ENCODE data around the gene GPS1. TPM values are rescaled to one million over a fixed set of nuclear protein-coding genes. Genes with fewer than 3 reads are reported as not detected.

GPS1 gene
- total and polyA plus RNA-seq, 4 donors: 53.9 to 66.3 (median 58.8) TPM

DNA sequence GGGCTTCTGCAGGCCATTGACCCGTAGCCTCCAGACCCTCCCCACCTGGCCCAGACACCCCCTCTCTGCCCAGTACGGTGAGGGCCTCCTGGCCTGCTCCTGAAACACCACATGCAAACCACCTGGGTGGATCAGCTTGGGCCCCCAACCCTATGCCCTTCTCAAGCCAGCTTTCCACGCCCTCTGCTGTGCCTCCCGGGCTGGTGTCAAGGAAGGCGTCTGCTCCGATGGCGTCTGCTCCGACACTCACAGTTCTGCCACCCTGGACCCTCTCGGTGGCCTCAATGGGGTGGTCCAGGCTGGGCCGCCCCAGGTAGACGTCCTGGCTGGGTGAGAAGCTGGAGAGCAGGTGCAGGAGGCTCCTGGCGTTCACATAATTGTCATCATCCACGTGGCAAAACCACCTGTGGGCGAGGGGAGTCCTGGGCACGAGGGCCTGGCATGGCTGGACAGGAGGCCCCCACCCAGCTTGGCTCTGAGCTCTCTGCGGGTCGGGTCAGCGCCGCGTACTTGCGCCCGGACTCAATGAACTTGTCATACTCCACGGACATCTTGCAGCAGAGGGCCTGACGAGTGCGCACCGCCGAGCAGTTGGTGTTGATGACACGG lies 1.4 kb upstream of the GPS1 start:
- 86% methylated on average over 28 of the region's 28 CpGs for WGBS
- H3K4me3 ChIP-seq (ENCODE audit: low read depth in 1 of 3, low read length in 3 of 3): peak overlapping the region in 2 of 3 donors; percentile 58 to 94
- no peak for TF ChIP-seq SP1 (IDR thresholded peaks at IDR 0.05)
- no peak for TF ChIP-seq EGR1 (IDR thresholded peaks at IDR 0.05; ENCODE audit: low read depth in 2 of 2)
- peaks cover 4 to 11% (median 6%) of the 10 kb centered on the region in 4 donors for H3K36me3 ChIP-seq (ENCODE audit: control insufficient read depth in 4 of 4, insufficient read depth in 3 of 4, low read depth in 1 of 4, low read length in 3 of 4)
- no peaks in the 10 kb centered on the region for H3K27me3 ChIP-seq (ENCODE audit: control insufficient read depth in 4 of 4, insufficient read depth in 4 of 4, low read length in 3 of 4)
- no peak overlapping the region for H3K27ac ChIP-seq (ENCODE audit: low read depth in 1 of 2, low read length in 2 of 2)
- peaks cover 23 to 73% (median 59%) of the 10 kb centered on the region in 4 donors for H3K4me1 ChIP-seq (ENCODE audit: control insufficient read depth in 4 of 4, insufficient read depth in 4 of 4, low read length in 3 of 4)
- no peak for DNase-seq (ENCODE audit: low spot score)
- H3K9ac ChIP-seq (ENCODE audit: low read depth in 1 of 2, low read length in 2 of 2): no peak overlapping the region
- no peaks in the 10 kb centered on the region for H3K9me3 ChIP-seq (ENCODE audit: control insufficient read depth in 4 of 4, low read length in 3 of 4)

DNA sequence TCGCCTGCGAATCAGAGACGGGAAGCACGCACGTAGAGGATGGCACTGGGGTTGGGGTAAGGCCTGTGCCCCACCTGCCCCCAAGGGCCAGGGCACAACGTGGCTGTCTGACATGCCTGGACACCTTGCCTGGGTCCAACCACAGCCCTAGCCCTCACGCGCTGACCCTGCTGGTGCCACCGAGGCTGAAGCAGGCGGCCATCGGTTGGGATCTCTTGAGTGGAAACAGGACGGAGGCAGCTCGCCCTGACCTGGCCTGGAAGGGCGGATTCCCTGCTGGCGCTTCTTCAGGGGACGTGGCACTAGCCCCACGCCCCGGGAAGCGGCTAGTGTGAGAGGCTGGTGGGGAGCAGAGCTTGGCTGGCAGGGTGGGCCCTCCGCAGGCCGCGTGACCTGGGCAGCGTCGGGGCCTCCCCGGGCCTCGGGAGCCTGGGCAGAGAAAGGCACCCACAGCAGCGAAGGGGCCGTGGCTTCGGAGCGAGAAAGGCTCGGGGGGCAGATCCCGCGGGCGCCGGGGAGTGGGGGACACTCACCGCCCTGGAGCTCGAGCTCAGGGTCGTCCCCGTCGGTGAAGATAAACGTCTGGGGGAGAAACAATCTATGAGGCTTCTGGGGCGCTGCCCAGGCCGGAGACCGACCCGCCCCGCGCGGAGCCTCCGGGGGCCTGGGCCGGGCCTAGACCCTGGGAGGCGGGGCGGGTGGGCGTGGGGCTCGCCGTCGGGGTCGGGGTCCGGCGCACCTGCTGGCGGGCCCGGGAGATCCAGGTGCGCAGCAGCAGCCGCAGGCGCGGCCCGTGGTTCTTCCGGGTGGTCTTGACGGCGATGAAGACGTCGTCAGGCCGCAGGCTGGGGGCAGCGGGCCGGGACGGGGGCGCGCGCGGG lies 697 bp upstream of the GPS1 start:
- no peak for DNase-seq (ENCODE audit: low spot score)
- Histone ChIP-seq H3K4me3 (ENCODE audit: low read depth in 1 of 3, low read length in 3 of 3) (peak overlapping the region; percentile 45 to 94 (median 58)), H3K27me3 (ENCODE audit: control insufficient read depth in 4 of 4, insufficient read depth in 4 of 4, low read length in 3 of 4) (no peaks in the 10 kb centered on the region), H3K9me3 (ENCODE audit: control insufficient read depth in 4 of 4, low read length in 3 of 4) (no peaks in the 10 kb centered on the region), H3K36me3 (ENCODE audit: control insufficient read depth in 4 of 4, insufficient read depth in 3 of 4, low read depth in 1 of 4, low read length in 3 of 4) (peaks cover 4 to 13% (median 9%) of the 10 kb centered on the region in 4 donors), H3K9ac (ENCODE audit: low read depth in 1 of 2, low read length in 2 of 2) (peak overlapping the region in 1 of 2 donors; percentile 49), H3K4me1 (ENCODE audit: control insufficient read depth in 4 of 4, insufficient read depth in 4 of 4, low read length in 3 of 4) (peaks cover 23 to 71% (median 58%) of the 10 kb centered on the region in 4 donors), H3K27ac (ENCODE audit: low read depth in 1 of 2, low read length in 2 of 2) (peak overlapping the region; percentile 34 to 60)
- WGBS: 10% methylated on average over 79 of the region's 79 CpGs
- TF ChIP-seq GABPA (IDR thresholded peaks at IDR 0.05 in 1 of 2, conservative IDR thresholded peaks at IDR 0.05 in 1 of 2): peak in 1 of 2 donors; percentile 11
- no peak for TF ChIP-seq FOXA2 (IDR thresholded peaks at IDR 0.05)

DNA sequence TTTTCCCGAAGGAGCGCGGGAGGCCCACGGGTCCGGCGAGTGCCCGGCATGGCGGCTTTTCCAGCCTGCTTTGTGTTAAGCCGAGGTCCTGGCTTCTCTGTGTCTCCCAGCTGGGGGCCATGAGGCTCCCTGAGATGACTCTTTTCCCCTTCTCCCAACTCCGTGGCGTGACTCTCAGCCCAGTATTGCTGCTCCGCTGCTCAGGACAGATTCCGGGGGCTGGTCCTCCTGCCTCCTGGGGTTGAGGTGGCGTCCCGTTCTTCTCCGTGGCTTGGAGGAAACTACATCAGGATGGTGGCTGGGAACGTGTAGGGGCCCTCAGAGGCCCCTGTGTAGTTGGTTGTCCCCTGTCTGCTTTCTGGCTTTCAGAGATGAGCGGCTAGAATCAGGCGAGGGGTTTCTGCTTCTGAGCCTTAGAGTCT lies 951 bp downstream of the GPS1 start:
- no peak for DNase-seq (ENCODE audit: low spot score)
- peak overlapping the region in 1 of 2 donors; percentile 43 for H3K9ac ChIP-seq (ENCODE audit: low read depth in 1 of 2, low read length in 2 of 2)
- H3K9me3 ChIP-seq (ENCODE audit: control insufficient read depth in 4 of 4, low read length in 3 of 4): no peaks in the 10 kb centered on the region
- no peak overlapping the region for H3K27ac ChIP-seq (ENCODE audit: low read depth in 1 of 2, low read length in 2 of 2)
- TF ChIP-seq FOXA1 (IDR thresholded peaks at IDR 0.05) (no peak), HNF4A (conservative IDR thresholded peaks at IDR 0.05) (no peak), RXRA (IDR thresholded peaks at IDR 0.05) (no peak), RAD21 (IDR thresholded peaks at IDR 0.05) (no peak), HNF4G (IDR thresholded peaks at IDR 0.05) (no peak), TAF1 (conservative IDR thresholded peaks at IDR 0.05) (no peak), GABPA (IDR thresholded peaks at IDR 0.05 in 1 of 2, conservative IDR thresholded peaks at IDR 0.05 in 1 of 2) (no peak), YY1 (IDR thresholded peaks at IDR 0.05) (no peak), JUND (IDR thresholded peaks at IDR 0.05) (no peak), EGR1 (IDR thresholded peaks at IDR 0.05; ENCODE audit: low read depth in 2 of 2) (no peak), NR2F2 (IDR thresholded peaks at IDR 0.05) (no peak), SP1 (IDR thresholded peaks at IDR 0.05) (no peak), FOXA2 (IDR thresholded peaks at IDR 0.05) (no peak)
- TF ChIP-seq, protein P1, sequence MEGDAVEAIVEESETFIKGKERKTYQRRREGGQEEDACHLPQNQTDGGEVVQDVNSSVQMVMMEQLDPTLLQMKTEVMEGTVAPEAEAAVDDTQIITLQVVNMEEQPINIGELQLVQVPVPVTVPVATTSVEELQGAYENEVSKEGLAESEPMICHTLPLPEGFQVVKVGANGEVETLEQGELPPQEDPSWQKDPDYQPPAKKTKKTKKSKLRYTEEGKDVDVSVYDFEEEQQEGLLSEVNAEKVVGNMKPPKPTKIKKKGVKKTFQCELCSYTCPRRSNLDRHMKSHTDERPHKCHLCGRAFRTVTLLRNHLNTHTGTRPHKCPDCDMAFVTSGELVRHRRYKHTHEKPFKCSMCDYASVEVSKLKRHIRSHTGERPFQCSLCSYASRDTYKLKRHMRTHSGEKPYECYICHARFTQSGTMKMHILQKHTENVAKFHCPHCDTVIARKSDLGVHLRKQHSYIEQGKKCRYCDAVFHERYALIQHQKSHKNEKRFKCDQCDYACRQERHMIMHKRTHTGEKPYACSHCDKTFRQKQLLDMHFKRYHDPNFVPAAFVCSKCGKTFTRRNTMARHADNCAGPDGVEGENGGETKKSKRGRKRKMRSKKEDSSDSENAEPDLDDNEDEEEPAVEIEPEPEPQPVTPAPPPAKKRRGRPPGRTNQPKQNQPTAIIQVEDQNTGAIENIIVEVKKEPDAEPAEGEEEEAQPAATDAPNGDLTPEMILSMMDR (IDR thresholded peaks at IDR 0.05; ENCODE audit: low read depth, low read length, missing input control): no peak
- TF ChIP-seq, protein P2, sequence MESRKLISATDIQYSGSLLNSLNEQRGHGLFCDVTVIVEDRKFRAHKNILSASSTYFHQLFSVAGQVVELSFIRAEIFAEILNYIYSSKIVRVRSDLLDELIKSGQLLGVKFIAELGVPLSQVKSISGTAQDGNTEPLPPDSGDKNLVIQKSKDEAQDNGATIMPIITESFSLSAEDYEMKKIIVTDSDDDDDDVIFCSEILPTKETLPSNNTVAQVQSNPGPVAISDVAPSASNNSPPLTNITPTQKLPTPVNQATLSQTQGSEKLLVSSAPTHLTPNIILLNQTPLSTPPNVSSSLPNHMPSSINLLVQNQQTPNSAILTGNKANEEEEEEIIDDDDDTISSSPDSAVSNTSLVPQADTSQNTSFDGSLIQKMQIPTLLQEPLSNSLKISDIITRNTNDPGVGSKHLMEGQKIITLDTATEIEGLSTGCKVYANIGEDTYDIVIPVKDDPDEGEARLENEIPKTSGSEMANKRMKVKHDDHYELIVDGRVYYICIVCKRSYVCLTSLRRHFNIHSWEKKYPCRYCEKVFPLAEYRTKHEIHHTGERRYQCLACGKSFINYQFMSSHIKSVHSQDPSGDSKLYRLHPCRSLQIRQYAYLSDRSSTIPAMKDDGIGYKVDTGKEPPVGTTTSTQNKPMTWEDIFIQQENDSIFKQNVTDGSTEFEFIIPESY (IDR thresholded peaks at IDR 0.05): no peak
- TF ChIP-seq, protein P3, sequence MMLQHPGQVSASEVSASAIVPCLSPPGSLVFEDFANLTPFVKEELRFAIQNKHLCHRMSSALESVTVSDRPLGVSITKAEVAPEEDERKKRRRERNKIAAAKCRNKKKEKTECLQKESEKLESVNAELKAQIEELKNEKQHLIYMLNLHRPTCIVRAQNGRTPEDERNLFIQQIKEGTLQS (IDR thresholded peaks at IDR 0.05): no peak
- TF ChIP-seq, protein P4, sequence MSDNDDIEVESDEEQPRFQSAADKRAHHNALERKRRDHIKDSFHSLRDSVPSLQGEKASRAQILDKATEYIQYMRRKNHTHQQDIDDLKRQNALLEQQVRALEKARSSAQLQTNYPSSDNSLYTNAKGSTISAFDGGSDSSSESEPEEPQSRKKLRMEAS (IDR thresholded peaks at IDR 0.05): no peak
- TF ChIP-seq, protein P5, sequence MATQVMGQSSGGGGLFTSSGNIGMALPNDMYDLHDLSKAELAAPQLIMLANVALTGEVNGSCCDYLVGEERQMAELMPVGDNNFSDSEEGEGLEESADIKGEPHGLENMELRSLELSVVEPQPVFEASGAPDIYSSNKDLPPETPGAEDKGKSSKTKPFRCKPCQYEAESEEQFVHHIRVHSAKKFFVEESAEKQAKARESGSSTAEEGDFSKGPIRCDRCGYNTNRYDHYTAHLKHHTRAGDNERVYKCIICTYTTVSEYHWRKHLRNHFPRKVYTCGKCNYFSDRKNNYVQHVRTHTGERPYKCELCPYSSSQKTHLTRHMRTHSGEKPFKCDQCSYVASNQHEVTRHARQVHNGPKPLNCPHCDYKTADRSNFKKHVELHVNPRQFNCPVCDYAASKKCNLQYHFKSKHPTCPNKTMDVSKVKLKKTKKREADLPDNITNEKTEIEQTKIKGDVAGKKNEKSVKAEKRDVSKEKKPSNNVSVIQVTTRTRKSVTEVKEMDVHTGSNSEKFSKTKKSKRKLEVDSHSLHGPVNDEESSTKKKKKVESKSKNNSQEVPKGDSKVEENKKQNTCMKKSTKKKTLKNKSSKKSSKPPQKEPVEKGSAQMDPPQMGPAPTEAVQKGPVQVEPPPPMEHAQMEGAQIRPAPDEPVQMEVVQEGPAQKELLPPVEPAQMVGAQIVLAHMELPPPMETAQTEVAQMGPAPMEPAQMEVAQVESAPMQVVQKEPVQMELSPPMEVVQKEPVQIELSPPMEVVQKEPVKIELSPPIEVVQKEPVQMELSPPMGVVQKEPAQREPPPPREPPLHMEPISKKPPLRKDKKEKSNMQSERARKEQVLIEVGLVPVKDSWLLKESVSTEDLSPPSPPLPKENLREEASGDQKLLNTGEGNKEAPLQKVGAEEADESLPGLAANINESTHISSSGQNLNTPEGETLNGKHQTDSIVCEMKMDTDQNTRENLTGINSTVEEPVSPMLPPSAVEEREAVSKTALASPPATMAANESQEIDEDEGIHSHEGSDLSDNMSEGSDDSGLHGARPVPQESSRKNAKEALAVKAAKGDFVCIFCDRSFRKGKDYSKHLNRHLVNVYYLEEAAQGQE (IDR thresholded peaks at IDR 0.05): no peak
- H3K4me3 ChIP-seq (ENCODE audit: low read depth in 1 of 3, low read length in 3 of 3): peak overlapping the region; percentile 82 to 94 (median 91)
- H3K4me1 ChIP-seq (ENCODE audit: control insufficient read depth in 4 of 4, insufficient read depth in 4 of 4, low read length in 3 of 4): peaks cover 23 to 57% (median 48%) of the 10 kb centered on the region in 4 donors
- peaks cover 4 to 27% (median 14%) of the 10 kb centered on the region in 4 donors for H3K36me3 ChIP-seq (ENCODE audit: control insufficient read depth in 4 of 4, insufficient read depth in 3 of 4, low read depth in 1 of 4, low read length in 3 of 4)
- no peaks in the 10 kb centered on the region for H3K27me3 ChIP-seq (ENCODE audit: control insufficient read depth in 4 of 4, insufficient read depth in 4 of 4, low read length in 3 of 4)
- 21% methylated on average over 19 of the region's 19 CpGs for WGBS

Measured in liver (tissue), 9 donors.